ENCODE results near the gene POC1A.

GRCh38 chr3:52034651-52035050, 119.6 kb downstream of the POC1A start:
- no peak for TF ChIP-seq POLR2AphosphoS5 (IDR thresholded peaks at IDR 0.05)
- TF ChIP-seq CTCF (IDR thresholded peaks at IDR 0.05) = no peak
